Upper lobe of left lung (tissue), 4 donors: ENCODE results near the gene EPHB1.

ENCODE experiments used
- POLR2A ChIP-seq, 4 donors: fragments of 450-650 bp; IDR thresholded peaks; one replicate each; pipeline ENCODE4 v1.5.1; 2016 to 2017; ENCODE audit warnings: antibody characterized with exemption in 4 of 4, mild to moderate bottlenecking in 2 of 4
- TF ChIP-seq, protein P1 (sequence below), 6 experiments: fragments of 450-650 bp in 4 of 6; fragments of 200-600 bp in 2 of 6; sonication (generic) in 2 of 6; IDR thresholded peaks; one replicate each; pipeline ENCODE4 v1.5.1; 2016 to 2019; ENCODE audit warnings: antibody characterized with exemption in 6 of 6

DNA sequence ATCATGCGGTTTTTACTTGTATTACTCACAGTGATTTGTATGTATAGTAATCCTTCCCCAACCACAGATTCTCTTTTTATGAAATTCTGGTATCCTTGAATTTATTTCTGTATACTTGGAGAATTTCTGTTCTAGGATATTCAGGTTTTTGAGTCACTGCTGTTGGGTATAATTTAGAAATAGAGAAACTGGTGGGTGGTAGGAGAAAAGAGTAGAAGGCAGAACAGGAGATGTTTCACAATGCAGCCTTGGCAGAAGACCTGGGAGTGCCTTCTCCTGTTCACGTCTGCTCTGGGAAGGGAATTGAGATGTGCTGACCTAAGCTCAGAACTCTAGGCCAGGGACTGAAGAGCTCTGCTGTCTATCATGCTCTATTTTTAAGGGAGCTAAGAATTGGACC is 193.6 kb downstream of the EPHB1 start:
- TF ChIP-seq, protein P1, sequence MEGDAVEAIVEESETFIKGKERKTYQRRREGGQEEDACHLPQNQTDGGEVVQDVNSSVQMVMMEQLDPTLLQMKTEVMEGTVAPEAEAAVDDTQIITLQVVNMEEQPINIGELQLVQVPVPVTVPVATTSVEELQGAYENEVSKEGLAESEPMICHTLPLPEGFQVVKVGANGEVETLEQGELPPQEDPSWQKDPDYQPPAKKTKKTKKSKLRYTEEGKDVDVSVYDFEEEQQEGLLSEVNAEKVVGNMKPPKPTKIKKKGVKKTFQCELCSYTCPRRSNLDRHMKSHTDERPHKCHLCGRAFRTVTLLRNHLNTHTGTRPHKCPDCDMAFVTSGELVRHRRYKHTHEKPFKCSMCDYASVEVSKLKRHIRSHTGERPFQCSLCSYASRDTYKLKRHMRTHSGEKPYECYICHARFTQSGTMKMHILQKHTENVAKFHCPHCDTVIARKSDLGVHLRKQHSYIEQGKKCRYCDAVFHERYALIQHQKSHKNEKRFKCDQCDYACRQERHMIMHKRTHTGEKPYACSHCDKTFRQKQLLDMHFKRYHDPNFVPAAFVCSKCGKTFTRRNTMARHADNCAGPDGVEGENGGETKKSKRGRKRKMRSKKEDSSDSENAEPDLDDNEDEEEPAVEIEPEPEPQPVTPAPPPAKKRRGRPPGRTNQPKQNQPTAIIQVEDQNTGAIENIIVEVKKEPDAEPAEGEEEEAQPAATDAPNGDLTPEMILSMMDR (IDR thresholded peaks at IDR 0.05), result no peak
- TF ChIP-seq POLR2A (IDR thresholded peaks at IDR 0.05), result no peak
